ENCODE measurements around the gene TCF7. TPM values are rescaled to one million over a fixed set of nuclear protein-coding genes. Genes with fewer than 3 reads are reported as not detected.

The TCF7 gene
- total RNA-seq, 4 donors from 2014 or later = 1.0 to 4.3 (median 2.4) TPM; not detected in 1

DNA sequence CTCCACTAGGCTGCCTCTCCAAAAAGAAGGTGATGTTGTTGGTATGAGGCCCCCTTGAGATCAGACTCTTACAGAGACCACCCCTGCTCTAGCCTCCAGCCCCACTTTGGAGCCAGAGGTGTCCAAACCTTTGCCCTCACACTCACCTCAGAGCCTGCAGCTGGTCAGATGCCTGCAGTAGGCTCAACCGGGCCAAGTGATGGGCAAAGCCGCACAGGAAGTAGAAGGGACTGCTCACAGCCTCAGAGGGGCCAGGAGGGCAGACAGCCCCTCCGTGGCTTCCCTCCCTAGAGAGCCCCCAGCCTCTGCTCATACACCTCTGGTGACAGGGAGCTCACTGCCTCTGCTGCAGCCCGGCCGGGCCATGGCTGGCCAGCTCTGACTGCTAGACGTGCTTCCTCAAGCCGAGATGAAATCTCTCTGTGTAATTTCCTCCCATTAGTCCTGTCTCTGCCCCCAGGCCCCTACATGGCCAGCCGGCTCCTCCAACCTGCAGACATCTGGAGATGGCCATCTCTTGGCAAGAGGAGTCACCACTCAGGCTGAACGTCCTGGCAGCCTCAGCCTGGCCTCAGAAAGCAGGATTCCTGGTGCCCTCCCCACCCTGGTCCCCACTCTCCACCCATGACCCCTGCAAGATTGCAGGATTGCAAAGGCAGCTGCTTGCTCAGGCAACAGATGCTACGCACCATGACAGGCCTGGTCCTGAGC lies 7.3 kb upstream of the TCF7 start:
- H3K36me3 ChIP-seq = no peaks in the 10 kb centered on the region
- H3K9me3 ChIP-seq = no peaks in the 10 kb centered on the region
- intact Hi-C loops (cut with DNase I; ENCODE audit: low total_unique reads) = no loop called here
- DNase-seq = no peak
- H3K4me1 ChIP-seq = no peaks in the 10 kb centered on the region
- H3K27me3 ChIP-seq = no peaks in the 10 kb centered on the region
- TF ChIP-seq, protein P1, sequence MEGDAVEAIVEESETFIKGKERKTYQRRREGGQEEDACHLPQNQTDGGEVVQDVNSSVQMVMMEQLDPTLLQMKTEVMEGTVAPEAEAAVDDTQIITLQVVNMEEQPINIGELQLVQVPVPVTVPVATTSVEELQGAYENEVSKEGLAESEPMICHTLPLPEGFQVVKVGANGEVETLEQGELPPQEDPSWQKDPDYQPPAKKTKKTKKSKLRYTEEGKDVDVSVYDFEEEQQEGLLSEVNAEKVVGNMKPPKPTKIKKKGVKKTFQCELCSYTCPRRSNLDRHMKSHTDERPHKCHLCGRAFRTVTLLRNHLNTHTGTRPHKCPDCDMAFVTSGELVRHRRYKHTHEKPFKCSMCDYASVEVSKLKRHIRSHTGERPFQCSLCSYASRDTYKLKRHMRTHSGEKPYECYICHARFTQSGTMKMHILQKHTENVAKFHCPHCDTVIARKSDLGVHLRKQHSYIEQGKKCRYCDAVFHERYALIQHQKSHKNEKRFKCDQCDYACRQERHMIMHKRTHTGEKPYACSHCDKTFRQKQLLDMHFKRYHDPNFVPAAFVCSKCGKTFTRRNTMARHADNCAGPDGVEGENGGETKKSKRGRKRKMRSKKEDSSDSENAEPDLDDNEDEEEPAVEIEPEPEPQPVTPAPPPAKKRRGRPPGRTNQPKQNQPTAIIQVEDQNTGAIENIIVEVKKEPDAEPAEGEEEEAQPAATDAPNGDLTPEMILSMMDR (IDR thresholded peaks at IDR 0.05) = no peak
- TF ChIP-seq POLR2A (IDR thresholded peaks at IDR 0.05) = no peak
- H3K4me3 ChIP-seq = no peak overlapping the region
- no peak overlapping the region for H3K27ac ChIP-seq

DNA sequence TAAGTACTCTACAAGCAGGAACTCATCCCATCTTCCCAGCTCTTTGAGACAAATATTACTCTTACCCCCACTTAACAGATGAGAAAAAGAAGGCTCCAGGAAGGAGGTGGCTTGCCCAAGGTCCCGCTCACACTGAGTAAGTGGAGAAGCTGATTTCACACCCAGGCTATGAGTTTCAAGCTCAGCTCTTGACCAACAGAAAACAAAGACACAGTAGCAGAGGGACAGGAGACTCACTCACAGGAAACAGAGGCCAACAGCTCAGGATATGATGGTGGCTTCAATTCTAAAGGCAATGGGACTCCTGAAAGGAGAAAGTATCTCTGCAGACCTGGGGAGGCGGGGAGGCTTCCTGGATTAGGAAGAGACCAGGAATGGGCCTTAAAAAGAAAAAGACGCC lies 6.7 kb upstream of the TCF7 start:
- Histone ChIP-seq H3K27ac (no peak overlapping the region), H3K36me3 (no peaks in the 10 kb centered on the region), H3K4me1 (no peaks in the 10 kb centered on the region), H3K9me3 (no peaks in the 10 kb centered on the region), H3K4me3 (no peak overlapping the region), H3K27me3 (no peaks in the 10 kb centered on the region)
- no peak for DNase-seq
- no peak for TF ChIP-seq POLR2A (IDR thresholded peaks at IDR 0.05)
- TF ChIP-seq, protein P1 (IDR thresholded peaks at IDR 0.05) = no peak
- intact Hi-C loops (cut with DNase I; ENCODE audit: low total_unique reads) = no loop called here

DNA sequence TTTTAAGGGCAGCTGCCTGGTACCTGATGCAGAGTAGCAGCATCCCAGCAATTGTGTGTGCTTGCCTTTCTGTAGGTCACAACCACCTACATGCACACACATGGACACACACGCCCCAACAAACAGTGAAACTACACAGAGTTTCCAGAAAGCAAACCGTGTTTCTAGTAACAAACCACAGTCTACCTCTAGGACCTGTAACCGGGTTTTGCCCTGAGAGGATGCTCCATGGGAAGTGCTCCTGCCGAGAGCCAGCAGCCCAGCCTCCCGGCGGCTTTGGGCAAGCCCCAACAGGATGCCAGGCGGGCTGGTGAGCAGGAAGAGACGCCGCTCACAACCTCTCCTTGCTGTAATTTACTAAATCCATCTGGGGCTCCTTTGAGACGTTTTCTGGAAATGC lies 4.1 kb upstream of the TCF7 start:
- no peak overlapping the region for H3K4me3 ChIP-seq
- no peaks in the 10 kb centered on the region for H3K9me3 ChIP-seq
- peaks cover 0 to 10% of the 10 kb centered on the region in 2 donors for H3K4me1 ChIP-seq
- intact Hi-C loops (cut with DNase I; ENCODE audit: low total_unique reads) = no loop called here
- no peak for DNase-seq
- no peaks in the 10 kb centered on the region for H3K27me3 ChIP-seq
- H3K27ac ChIP-seq = no peak overlapping the region
- no peaks in the 10 kb centered on the region for H3K36me3 ChIP-seq
- TF ChIP-seq, protein P1 (IDR thresholded peaks at IDR 0.05) = no peak
- no peak for TF ChIP-seq POLR2A (IDR thresholded peaks at IDR 0.05)

DNA sequence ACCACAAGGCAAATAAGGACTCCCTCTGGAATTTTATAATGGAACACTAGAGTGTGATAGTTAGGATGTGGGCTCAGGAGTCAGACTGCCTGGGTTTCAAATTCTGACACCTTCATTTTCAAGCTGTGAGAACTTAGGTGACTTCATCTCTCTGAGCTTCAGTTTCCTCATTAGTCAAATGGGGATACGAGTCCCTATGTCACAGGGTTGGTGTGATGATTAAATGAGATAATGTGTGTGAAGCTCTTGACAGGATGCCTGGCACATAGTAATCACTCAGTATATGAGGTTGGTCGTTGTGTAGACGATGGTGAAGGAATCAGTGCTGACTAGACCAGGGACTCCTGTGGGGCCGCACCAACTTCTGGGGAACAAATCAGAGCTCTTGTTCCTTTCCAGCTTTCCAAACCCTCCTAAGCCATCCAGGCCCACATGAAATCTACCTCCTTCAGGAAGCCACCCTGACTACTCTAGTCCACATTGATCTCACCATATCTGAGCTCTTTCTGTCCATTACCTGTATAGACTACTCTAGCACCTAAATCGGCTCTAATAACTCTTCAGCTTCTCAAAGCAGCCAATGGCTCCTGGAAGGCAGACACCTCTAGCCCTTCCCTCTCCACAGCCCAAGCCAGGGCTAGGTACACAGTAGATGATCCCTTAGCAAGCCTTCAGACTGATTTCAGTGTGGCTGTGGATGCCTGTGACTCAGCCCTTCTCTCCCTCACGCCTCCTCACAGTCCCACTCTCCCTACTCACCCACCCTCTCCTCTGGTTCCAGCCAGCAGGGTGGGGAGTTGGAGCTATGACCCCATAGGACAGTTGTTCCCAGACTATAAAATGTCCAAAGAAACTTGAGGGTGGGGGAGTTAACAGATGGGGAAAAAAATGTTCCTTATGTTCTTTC lies 2.5 kb upstream of the TCF7 start:
- no peak overlapping the region for H3K27ac ChIP-seq

More for the DNA sequence above, 2.5 kb upstream of the TCF7 start:
- intact Hi-C loops (cut with DNase I; ENCODE audit: low total_unique reads) = no loop called here
- Histone ChIP-seq H3K27me3 (no peaks in the 10 kb centered on the region), H3K4me1 (peaks cover 0 to 10% of the 10 kb centered on the region in 2 donors), H3K9me3 (no peaks in the 10 kb centered on the region), H3K4me3 (no peak overlapping the region), H3K36me3 (no peaks in the 10 kb centered on the region)
- TF ChIP-seq POLR2A (IDR thresholded peaks at IDR 0.05) = no peak
- TF ChIP-seq, protein P1 (IDR thresholded peaks at IDR 0.05) = no peak
- DNase-seq = no peak

Measured in uterus (tissue), 4 donors.